NOMO-1 treated with dmso at 0.1 percent for 144 hours (cell line): ENCODE results near the gene RAB40B.

Source experiments
- DNase-seq: peaks from one replicate; lab custom pipeline; 2025; ENCODE audit not compliant: unreplicated experiment; lab: John Stamatoyannopoulos, UW

RAB40B gene

GRCh38 chr17:82653651-82654528, 44.6 kb downstream of the RAB40B start:
- DNase-seq = no peak

GRCh38 chr17:82650723-82651122, 47.8 kb downstream of the RAB40B start:
- DNase-seq = no peak

GRCh38 chr17:82649501-82650261, 48.8 kb downstream of the RAB40B start:
- no peak for DNase-seq

GRCh38 chr17:82648742-82649331, 49.7 kb downstream of the RAB40B start:
- peak; percentile 2 for DNase-seq

- DNase-seq = peak; percentile 87
These were observed 50.3 kb downstream of the RAB40B start, which contains the start of gene WDR45B for GRCh38 chr17:82648165-82648668. WDR45B (minus strand) TSS chr17:82648444; CDS start chr17:82648340, 104 bp downstream.

- DNase-seq = no peak
These were observed 50.8 kb downstream of the RAB40B start for GRCh38 chr17:82647593-82648164.

- DNase-seq = no peak
These were observed 53.0 kb downstream of the RAB40B start for GRCh38 chr17:82645516-82645915.

- no peak for DNase-seq
These were observed 54.4 kb downstream of the RAB40B start for GRCh38 chr17:82644148-82644547.

- DNase-seq = no peak
These were observed 56.5 kb downstream of the RAB40B start for GRCh38 chr17:82642022-82642421.

- no peak for DNase-seq
These were observed 58.5 kb downstream of the RAB40B start for GRCh38 chr17:82640036-82640435.

GRCh38 chr17:82639628-82640027, 58.9 kb downstream of the RAB40B start:
- DNase-seq = no peak

GRCh38 chr17:82638183-82638773, 60.2 kb downstream of the RAB40B start:
- no peak for DNase-seq

- no peak for DNase-seq
These were observed 61.6 kb downstream of the RAB40B start for GRCh38 chr17:82636626-82637598.

- no peak for DNase-seq
These were observed 65.2 kb downstream of the RAB40B start for GRCh38 chr17:82633343-82633742.

- DNase-seq = no peak
These were observed 66.0 kb downstream of the RAB40B start for GRCh38 chr17:82632451-82632850.

- no peak for DNase-seq
These were observed 67.0 kb downstream of the RAB40B start for GRCh38 chr17:82631544-82631943.

- DNase-seq = no peak
These were observed 68.3 kb downstream of the RAB40B start for GRCh38 chr17:82630212-82630611.

- DNase-seq = no peak
These were observed 68.8 kb downstream of the RAB40B start for GRCh38 chr17:82629748-82630147.

GRCh38 chr17:82627405-82627804, 71.1 kb downstream of the RAB40B start:
- DNase-seq = no peak

- DNase-seq = peak; percentile 51
These were observed 74.8 kb downstream of the RAB40B start for GRCh38 chr17:82623707-82624106.
